Measurements from ENCODE around the gene KCNQ5.
A peak's percentile ranks its signal among the peaks of the same experiment; 100 is the strongest.
"Not testable (repeated sequence)": the region's sequence is repeated elsewhere in the genome, so short reads cannot be mapped to it uniquely, and the experiment has no call there.

The KCNQ5 gene

GRCh38 chr6:72621291-72622093 is at the start of gene KCNQ5:
KCNQ5 (plus strand) TSS chr6:72622064.
- DNase-seq: no peak

- DNase-seq: peak; percentile 16
Measured at GRCh38 chr6:72579865-72580264, 42.0 kb upstream of the KCNQ5 start.

- peak; percentile 85 for DNase-seq
Measured at GRCh38 chr6:72580281-72580940, 41.5 kb upstream of the KCNQ5 start.

- DNase-seq: not testable (repeated sequence)
Measured at GRCh38 chr6:72580950-72581349, 40.9 kb upstream of the KCNQ5 start.

- DNase-seq: no peak
Measured at GRCh38 chr6:72588155-72588554, 33.7 kb upstream of the KCNQ5 start.

- no peak for DNase-seq
Measured at GRCh38 chr6:72589096-72589495, 32.8 kb upstream of the KCNQ5 start.

GRCh38 chr6:72595812-72596211 is 26.1 kb upstream of the KCNQ5 start:
- DNase-seq: no peak

- peak; percentile 45 for DNase-seq
Measured at GRCh38 chr6:72616406-72617015, 5.4 kb upstream of the KCNQ5 start.

- no peak for DNase-seq
Measured at GRCh38 chr6:72617721-72618120, 4.1 kb upstream of the KCNQ5 start.

GRCh38 chr6:72619883-72620696 is 1.8 kb upstream of the KCNQ5 start:
- peak; percentile 38 for DNase-seq

GRCh38 chr6:72620871-72621290 is 983 bp upstream of the KCNQ5 start:
- DNase-seq: no peak

GRCh38 chr6:72622094-72622940 is 453 bp downstream of the KCNQ5 start:
- DNase-seq: peak; percentile 26

- no peak for DNase-seq
Measured at GRCh38 chr6:72623808-72624207, 1.9 kb downstream of the KCNQ5 start.

GRCh38 chr6:72624557-72625160 is 2.8 kb downstream of the KCNQ5 start:
- DNase-seq: peak; percentile 13

GRCh38 chr6:72626126-72626525 is 4.3 kb downstream of the KCNQ5 start:
- no peak for DNase-seq

GRCh38 chr6:72627539-72627938 is 5.7 kb downstream of the KCNQ5 start:
- no peak for DNase-seq

GRCh38 chr6:72631480-72631879 is 9.6 kb downstream of the KCNQ5 start:
- DNase-seq: no peak

- DNase-seq: no peak
Measured at GRCh38 chr6:72635636-72636035, 13.8 kb downstream of the KCNQ5 start.

GRCh38 chr6:72636215-72636614 is 14.4 kb downstream of the KCNQ5 start:
- no peak for DNase-seq

- DNase-seq: no peak
Measured at GRCh38 chr6:72636786-72637185, 14.9 kb downstream of the KCNQ5 start.

- DNase-seq: no peak
Measured at GRCh38 chr6:72639920-72640614, 18.2 kb downstream of the KCNQ5 start.
